D721Med (cell line): ENCODE measurements around the gene SEPTIN3.

ENCODE experiments used
- DNase-seq: peaks from one replicate; pipeline ENCODE4 v3.0.0; 2011; ENCODE audit warnings: low spot score; ENCODE audit not compliant: insufficient read length
- FAIRE-seq: peaks from 2 replicates; lab custom pipeline; 2011; peaks lifted over from hg19 to GRCh38; lab: Jason Lieb, UNC
- TF ChIP-seq, protein P1 (sequence below): IDR thresholded peaks from 2 replicates; pipeline ENCODE4 v1.5.1; 2012; ENCODE audit warnings: mild to moderate bottlenecking, control low read depth; ENCODE audit not compliant: insufficient read depth; ENCODE audit errors: missing control alignments

The SEPTIN3 gene

DNA sequence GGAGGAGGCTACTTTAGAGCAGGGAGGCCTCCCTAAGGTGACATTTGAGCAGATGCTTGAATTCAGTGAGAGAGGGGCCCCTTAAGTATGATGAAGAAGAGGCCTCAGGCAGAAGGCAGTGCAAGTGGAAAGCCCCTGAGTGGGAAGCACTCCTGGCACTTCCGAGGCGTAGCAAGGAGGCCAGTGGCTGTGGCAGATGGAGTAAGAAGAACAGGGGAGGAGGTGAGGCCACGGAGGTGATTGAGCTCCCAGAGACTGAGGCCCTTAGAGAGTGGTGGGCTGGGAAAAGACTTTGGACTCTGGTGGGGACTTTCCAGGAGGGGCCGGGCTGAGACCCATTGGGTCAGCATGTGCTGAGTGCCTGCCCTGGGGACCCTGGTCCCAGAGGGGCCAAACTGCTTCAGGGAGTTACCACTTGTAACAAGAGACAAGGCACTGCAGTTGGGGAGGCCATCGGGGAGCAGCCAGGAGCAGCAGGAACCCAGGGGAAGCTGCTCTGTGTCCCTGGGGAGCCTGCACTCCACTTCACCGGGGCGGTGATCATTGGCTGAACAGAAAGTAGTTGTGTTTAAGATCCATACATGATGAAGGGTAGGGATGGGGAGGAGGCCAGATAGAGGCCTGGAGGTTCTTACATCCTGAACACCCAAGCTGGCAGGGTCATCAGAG is 19.8 kb upstream of the SEPTIN3 start:
- TF ChIP-seq, protein P1, sequence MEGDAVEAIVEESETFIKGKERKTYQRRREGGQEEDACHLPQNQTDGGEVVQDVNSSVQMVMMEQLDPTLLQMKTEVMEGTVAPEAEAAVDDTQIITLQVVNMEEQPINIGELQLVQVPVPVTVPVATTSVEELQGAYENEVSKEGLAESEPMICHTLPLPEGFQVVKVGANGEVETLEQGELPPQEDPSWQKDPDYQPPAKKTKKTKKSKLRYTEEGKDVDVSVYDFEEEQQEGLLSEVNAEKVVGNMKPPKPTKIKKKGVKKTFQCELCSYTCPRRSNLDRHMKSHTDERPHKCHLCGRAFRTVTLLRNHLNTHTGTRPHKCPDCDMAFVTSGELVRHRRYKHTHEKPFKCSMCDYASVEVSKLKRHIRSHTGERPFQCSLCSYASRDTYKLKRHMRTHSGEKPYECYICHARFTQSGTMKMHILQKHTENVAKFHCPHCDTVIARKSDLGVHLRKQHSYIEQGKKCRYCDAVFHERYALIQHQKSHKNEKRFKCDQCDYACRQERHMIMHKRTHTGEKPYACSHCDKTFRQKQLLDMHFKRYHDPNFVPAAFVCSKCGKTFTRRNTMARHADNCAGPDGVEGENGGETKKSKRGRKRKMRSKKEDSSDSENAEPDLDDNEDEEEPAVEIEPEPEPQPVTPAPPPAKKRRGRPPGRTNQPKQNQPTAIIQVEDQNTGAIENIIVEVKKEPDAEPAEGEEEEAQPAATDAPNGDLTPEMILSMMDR, result no peak
- DNase-seq, result no peak
- FAIRE-seq, result no peak

DNA sequence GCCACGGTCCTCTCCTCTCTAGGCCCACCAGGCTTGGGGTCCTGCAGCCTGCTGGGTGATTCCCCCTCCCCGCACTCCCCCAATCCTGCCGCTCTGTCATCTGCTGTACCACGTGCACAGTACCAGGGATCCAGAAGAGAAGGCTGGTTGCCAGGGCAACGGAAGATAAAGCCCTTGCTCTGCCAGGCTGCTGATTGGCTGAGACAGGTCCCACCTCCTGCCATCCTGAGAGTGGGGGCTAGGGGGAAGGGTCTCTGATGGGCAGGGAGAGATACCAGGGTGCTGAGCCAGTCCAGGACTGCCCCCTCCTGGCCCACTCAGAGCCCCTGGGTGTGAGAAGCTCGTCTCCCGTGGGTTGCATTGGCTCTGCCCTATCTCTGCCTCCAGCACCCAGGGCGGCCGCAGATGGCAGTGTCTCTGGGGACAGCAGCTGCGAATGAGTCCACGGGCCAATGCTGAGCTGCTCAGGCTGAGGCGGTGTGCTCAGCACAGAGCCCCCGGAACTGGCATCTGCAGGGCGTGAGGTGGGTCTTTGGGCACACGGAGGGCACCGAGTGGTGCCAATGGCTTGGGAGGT is 17.3 kb upstream of the SEPTIN3 start, which contains the start of gene SMIM45:
Gene SMIM45, plus strand, starts transcription at position 253 of the 577 bp plus-strand sequence.
- FAIRE-seq (no peak), DNase-seq (no peak)
- TF ChIP-seq, protein P1, result no peak

DNA sequence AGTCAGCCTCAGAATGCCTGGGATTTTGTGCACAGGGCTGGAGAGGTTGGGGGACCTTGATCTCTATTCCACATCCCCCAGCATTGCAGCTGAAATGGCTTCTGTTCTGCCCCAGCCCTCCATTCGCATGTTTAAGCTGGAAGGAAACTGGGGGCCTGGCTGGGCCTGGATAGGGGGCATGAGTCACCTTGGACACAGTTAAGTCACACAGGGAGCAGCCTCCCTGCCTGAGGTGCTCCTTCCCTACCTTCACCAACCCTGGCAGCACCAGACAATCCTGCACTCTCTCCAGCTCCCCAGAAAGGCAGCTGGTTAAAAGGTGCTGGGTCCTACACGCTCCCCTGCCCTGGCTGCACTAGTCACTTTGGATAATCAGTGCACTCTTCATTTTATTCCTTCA is 16.5 kb upstream of the SEPTIN3 start:
- TF ChIP-seq, protein P1, result no peak
- FAIRE-seq (no peak), DNase-seq (no peak)

DNA sequence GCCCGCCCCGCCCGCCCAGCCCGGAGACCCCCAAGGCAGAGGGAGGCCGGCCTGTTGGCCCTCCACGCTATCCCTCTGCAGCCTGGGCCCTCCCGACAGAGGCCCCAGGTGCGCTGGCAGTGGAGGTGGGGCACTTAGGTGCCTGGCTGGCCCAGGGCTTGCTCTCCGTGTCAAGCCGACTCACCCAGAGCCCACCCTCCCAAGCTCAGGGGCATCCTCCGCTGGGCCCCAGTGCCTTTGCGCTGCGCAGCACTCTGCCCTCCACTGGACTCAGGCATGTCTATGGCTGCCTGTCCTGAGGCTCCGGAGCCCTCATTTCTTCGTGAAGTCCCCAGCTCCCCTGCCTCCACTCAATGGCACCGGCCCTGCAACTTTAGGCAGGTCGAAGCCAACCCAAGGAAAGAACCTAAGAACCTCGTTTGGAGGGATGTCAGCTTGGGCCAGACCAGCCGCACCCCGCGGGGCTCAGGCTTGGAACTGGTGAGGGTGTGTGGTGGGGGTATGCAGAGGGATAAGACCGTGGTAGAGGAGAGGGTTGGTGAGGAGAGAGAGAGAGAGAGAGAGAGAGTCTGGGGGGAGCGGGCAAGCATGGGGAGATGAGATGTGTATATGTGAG is 11.2 kb upstream of the SEPTIN3 start:
- FAIRE-seq (no peak), DNase-seq (no peak)
- TF ChIP-seq, protein P1, result no peak

DNA sequence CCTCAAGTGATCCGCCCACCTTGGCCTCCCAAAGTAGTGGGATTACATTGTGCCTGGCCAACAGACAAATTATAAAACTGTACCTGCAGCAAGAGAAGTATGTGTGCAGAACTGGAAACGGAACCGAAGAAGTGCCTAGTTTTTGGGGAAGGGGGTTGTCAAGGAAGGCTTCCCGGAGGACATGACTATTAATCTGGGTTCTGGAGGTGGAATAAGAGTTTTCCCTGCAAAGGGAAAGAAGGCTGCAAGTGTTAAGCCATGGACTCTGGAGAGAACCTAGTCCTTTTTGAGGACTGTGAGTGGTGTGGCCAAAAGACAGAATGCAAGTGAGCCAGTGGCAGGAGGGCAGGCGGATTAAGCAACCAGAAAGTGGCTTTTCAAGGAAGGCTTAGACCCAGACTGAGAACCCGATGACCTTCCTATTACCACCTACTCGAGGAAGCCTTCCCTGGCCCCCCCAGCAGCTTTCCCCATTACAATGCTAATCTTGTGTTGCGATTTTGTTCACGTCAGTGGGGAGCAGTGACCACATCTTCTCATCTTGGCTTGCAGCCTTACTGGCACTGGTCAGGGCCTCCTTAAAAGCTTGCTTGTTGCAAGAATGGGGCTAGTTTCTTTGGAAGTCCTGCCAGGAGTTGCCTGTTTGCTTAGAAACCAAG is 5.7 kb upstream of the SEPTIN3 start:
- FAIRE-seq (no peak), DNase-seq (no peak)
- TF ChIP-seq, protein P1, result no peak

DNA sequence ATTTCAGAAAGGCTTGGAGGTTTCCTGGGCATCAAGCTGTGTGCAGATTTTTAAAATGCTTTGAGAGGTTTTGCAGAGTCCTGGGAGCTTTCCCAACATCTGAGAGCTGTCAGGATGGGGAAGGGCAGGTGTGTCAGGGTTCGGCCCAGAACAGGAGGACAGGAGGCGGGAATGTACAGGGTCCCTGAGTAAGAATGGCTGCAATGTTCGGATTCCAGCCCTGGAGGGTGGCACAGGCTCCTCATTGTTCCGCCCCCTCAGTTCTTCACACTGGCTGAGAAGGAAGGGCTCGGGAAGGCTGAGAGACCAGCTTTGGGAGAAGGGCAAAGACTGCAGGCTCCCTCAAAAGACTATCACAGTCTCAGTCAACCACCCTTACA is 5.1 kb upstream of the SEPTIN3 start:
- FAIRE-seq (no peak), DNase-seq (no peak)
- TF ChIP-seq, protein P1, result no peak

DNA sequence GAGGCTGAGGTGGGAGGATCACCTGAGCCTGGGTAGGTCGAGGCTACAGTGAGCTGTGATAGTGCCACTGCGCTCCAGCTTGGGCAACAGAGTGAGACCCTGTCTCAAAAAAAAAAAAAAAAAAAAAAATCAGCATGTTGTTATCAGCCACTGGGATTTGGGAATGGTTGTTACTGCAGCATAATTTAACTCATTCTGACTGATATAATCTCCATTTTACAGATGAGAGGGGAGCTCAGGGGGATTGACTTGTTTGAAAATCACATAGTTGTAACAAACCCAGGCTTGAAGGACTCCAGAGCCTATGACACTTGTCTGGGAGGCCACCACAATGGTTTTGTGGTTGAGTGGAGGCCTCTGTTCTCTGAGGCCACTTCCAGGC is 3.0 kb upstream of the SEPTIN3 start:
- no peak for DNase-seq
- TF ChIP-seq, protein P1, result no peak
- no peak for FAIRE-seq
